ENCODE measurements around the gene SNX5. TPM values are rescaled to one million over a fixed set of nuclear protein-coding genes. Genes with fewer than 3 reads are reported as not detected.

Gene SNX5
- total RNA-seq, 1 donor from 2014 or later = 139 TPM

DNA sequence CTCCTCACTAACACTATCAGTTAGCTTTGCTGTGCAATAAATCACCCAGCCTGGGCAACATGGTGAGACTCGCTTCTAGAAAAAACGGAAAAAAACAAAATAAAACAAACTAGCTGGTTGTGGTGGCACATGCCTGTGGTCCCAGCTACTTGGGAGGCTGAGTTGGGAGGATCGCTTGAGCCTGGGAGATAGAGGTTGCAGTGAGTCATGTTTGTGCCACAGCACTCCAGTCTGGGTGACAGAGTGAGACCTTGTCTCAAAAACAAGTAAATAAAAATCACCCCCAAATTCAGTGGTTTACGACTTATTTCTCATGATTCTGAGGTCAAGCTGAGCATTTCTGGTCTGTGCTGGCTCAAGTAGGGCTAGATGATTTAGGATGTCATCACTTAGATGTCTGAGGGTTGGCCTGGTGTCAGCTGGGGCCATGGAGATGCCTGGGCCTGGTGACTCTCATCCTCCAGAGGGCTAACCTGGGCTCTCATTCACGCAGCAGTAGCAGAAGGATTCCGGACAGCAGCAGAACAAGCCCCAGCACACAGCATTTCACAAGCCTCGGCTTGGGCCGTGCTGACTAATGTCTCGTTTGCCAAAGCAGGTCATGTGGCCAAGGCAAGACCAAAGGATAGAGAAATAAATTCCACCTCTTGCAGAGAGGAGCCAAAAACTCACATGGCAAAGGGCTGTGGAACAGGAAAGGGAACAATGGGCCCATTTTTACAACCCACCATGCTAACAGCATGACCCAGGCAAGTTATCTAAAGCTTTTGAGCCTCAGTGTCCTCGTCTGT, 32.7 kb upstream of the SNX5 start:
- POLR2A ChIA-PET = no interaction called here
- intact Hi-C loops (cut with micrococcal nuclease) = no loop called here
- TF ChIP-seq, protein P1, sequence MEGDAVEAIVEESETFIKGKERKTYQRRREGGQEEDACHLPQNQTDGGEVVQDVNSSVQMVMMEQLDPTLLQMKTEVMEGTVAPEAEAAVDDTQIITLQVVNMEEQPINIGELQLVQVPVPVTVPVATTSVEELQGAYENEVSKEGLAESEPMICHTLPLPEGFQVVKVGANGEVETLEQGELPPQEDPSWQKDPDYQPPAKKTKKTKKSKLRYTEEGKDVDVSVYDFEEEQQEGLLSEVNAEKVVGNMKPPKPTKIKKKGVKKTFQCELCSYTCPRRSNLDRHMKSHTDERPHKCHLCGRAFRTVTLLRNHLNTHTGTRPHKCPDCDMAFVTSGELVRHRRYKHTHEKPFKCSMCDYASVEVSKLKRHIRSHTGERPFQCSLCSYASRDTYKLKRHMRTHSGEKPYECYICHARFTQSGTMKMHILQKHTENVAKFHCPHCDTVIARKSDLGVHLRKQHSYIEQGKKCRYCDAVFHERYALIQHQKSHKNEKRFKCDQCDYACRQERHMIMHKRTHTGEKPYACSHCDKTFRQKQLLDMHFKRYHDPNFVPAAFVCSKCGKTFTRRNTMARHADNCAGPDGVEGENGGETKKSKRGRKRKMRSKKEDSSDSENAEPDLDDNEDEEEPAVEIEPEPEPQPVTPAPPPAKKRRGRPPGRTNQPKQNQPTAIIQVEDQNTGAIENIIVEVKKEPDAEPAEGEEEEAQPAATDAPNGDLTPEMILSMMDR (IDR thresholded peaks at IDR 0.05) = no peak
- DNase-seq (no peak), ATAC-seq (ENCODE audit: low read depth) (no peak)
- Mint-ChIP-seq H3K9me3 (no peaks in the 10 kb centered on the region), H3K36me3 (ENCODE audit: low read depth) (no peaks in the 10 kb centered on the region), H3K4me3 (no peak overlapping the region), H3K4me1 (peaks cover 44% of the 10 kb centered on the region), H3K27ac (no peak overlapping the region), H3K27me3 (no peaks in the 10 kb centered on the region)
- CTCF ChIA-PET = interaction anchor here (1.0 kb wide), 1 partner anchor 406 kb away, joined by 3 read pairs; no protein-coding TSS in a partner anchor

DNA sequence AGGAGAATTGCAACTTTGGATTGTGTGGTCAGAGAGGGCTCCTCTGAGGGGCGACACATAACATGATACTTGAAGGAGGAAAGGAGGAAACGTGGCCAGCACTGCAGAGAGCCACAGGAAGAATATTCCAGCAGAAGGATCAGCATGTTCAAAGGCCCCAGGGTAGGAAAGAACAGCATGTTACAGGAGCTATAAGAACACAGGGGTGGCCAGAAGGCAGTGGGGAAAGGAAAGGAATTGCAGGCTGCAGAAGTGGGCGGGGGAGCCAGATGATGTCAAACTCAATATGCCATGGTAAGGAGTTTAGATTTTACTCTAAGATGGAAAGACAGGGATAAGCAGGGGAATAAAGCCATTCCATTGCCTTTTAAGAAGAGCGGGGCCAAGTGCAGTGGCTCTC, 31.0 kb upstream of the SNX5 start:
- Mint-ChIP-seq H3K9me3 (no peaks in the 10 kb centered on the region), H3K36me3 (ENCODE audit: low read depth) (no peaks in the 10 kb centered on the region), H3K27me3 (no peaks in the 10 kb centered on the region), H3K4me3 (no peak overlapping the region), H3K4me1 (peaks cover 35% of the 10 kb centered on the region), H3K27ac (no peak overlapping the region)
- DNase-seq (no peak), ATAC-seq (ENCODE audit: low read depth) (no peak)
- TF ChIP-seq, protein P1 (IDR thresholded peaks at IDR 0.05) = no peak
- POLR2A ChIA-PET = interaction anchor here (0.7 kb wide), 1 partner anchor 30 kb away, joined by 3 read pairs; no protein-coding TSS in a partner anchor
- intact Hi-C loops (cut with micrococcal nuclease) = loop anchor here (5.0 kb wide), 1 partner anchor 42 kb away; no protein-coding TSS in a partner anchor
- CTCF ChIA-PET = interaction anchor here (1.1 kb wide), 1 partner anchor 21 kb away, joined by 3 read pairs; no protein-coding TSS in a partner anchor

DNA sequence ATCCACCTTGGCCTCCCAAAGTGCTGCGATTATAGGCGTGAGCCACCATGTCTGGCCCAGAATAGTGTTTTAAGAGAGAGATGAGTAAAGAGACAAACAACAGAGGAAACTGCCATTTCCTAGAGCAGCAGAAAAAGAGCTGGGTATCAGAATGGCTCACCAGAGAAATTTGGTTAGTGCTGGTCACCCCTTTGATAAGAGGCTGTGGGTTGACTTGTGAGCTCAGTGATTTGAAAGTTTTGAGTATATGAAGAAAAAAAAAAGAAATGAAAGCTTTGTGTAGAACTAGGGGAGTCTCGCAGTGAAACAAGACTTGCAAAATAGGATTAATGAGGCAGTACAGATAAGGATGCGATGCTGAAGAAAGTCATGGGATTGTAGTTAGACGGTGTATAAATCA, 29.9 kb upstream of the SNX5 start:
- DNase-seq (no peak), ATAC-seq (ENCODE audit: low read depth) (no peak)
- TF ChIP-seq, protein P1 (IDR thresholded peaks at IDR 0.05) = no peak
- Mint-ChIP-seq H3K36me3 (ENCODE audit: low read depth) (no peaks in the 10 kb centered on the region), H3K9me3 (no peaks in the 10 kb centered on the region), H3K4me1 (peaks cover 23% of the 10 kb centered on the region), H3K4me3 (no peak overlapping the region), H3K27ac (peak overlapping the region; percentile 3), H3K27me3 (no peaks in the 10 kb centered on the region)
- intact Hi-C loops (cut with micrococcal nuclease) = loop anchor here (5.0 kb wide), 1 partner anchor 41 kb away; no protein-coding TSS in a partner anchor
- POLR2A ChIA-PET = interaction anchor here (0.5 to 1.1 kb wide), 3 partner anchors 9 to 428 kb away, joined by 3 to 4 read pairs (median 3); partner anchors contain the start of gene DSTN
- CTCF ChIA-PET = interaction anchor here (0.6 to 4.0 kb wide), 5 partner anchors 15 to 493 kb away, joined by 3 to 30 read pairs (median 3); partner anchors contain the start of gene RRBP1

DNA sequence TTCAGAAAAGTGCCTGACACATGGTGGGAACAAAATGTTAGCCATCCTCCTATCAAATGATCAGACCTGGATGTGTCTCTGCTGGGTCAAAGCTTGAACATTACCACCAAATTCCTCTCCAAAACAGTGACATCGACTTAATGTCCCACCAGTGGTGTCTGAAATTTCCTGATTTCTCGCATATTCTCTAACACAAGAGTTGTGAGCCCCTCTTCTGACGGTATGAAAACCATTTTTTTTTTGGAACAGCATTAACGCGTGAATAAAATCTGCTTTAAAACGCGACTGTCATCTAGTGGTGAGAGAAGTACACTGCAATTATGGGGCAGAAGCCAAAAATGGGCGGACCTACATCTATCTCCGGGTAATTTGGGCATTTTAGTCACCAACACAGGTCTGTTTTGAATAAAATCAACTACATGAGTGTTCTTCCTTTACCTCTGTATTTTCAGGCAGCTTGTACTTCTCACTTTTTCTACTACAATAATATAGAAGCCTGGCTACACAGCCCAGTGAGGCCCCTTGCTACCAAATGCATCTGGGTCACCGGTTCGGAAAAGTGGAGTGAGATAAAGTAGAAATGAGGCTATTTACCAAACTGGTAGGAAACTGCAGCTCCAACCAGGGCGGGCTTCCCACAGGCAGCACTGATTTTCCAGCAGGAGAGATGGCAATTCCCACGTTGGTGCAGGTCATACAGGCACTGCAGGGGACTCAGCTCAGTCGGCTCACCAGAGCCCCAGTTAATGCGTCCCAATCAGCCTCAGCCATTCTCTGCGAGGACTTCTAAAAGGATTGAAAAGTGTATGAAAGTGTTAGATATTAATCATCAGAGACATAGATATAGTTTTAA, 27.6 kb upstream of the SNX5 start:
- Mint-ChIP-seq H3K36me3 (ENCODE audit: low read depth) (no peaks in the 10 kb centered on the region), H3K4me1 (peaks cover 29% of the 10 kb centered on the region), H3K4me3 (no peak overlapping the region), H3K27ac (peak overlapping the region; percentile 20), H3K9me3 (no peaks in the 10 kb centered on the region), H3K27me3 (no peaks in the 10 kb centered on the region)
- DNase-seq (no peak), ATAC-seq (ENCODE audit: low read depth) (peak; percentile 91)
- intact Hi-C loops (cut with micrococcal nuclease) = loop anchor here (1.0 to 5.0 kb wide), 11 partner anchors 28 to 491 kb away; partner anchors contain the start of genes DSTN, KAT14, PET117 and SNX5
- ChIA-PET POLR2A (interaction anchor here (1.2 to 1.8 kb wide), 2 partner anchors 28 to 30 kb away, joined by 3 to 7 read pairs; partner anchors contain the start of genes MGME1 and SNX5), CTCF (interaction anchor here (0.7 to 4.0 kb wide), 19 partner anchors 9 to 1652 kb away, joined by 3 to 30 read pairs (median 4); partner anchors contain the start of genes MGME1, RRBP1 and SNX5)
- TF ChIP-seq, protein P1 (IDR thresholded peaks at IDR 0.05) = peak; percentile 89
